ENCODE data around the gene MFSD6L.

MFSD6L gene

GRCh38 chr17:8794636-8795035 lies 4.5 kb downstream of the MFSD6L start:
- peak in 1 of 56 donors; percentile 4 for DNase-seq

- DNase-seq = no peak
Measured at GRCh38 chr17:8793649-8794048, 5.5 kb downstream of the MFSD6L start.

- DNase-seq = no peak
Measured at GRCh38 chr17:8792646-8793045, 6.5 kb downstream of the MFSD6L start.

- DNase-seq = no peak
Measured at GRCh38 chr17:8791910-8792270, 7.3 kb downstream of the MFSD6L start.

- no peak for DNase-seq
Measured at GRCh38 chr17:8791248-8791909, 7.8 kb downstream of the MFSD6L start.

- no peak for DNase-seq
Measured at GRCh38 chr17:8789743-8790142, 9.4 kb downstream of the MFSD6L start.

- no peak for DNase-seq
Measured at GRCh38 chr17:8788998-8789397, 10.2 kb downstream of the MFSD6L start.

- DNase-seq = peak in 39 of 56 donors; percentile 6 to 71 (median 27)
Measured at GRCh38 chr17:8785547-8786413, 13.4 kb downstream of the MFSD6L start.

GRCh38 chr17:8782176-8782575 lies 17.0 kb downstream of the MFSD6L start:
- no peak for DNase-seq

- DNase-seq = no peak
Measured at GRCh38 chr17:8781776-8782175, 17.4 kb downstream of the MFSD6L start.

GRCh38 chr17:8776881-8777280 lies 22.3 kb downstream of the MFSD6L start:
- no peak for DNase-seq

GRCh38 chr17:8776248-8776647 lies 22.9 kb downstream of the MFSD6L start:
- no peak for DNase-seq

- DNase-seq = no peak
Measured at GRCh38 chr17:8766731-8767130, 32.4 kb downstream of the MFSD6L start.

GRCh38 chr17:8762012-8762411 lies 37.2 kb downstream of the MFSD6L start:
- DNase-seq = no peak

- no peak for DNase-seq
Measured at GRCh38 chr17:8758137-8758596, 41.0 kb downstream of the MFSD6L start, which contains the start of gene SPDYE4. Gene SPDYE4 (minus strand): TSS chr17:8758546. CDS start chr17:8758382, 164 bp downstream.

- DNase-seq = no peak
Measured at GRCh38 chr17:8757189-8757588, 42.0 kb downstream of the MFSD6L start.

- no peak for DNase-seq
Measured at GRCh38 chr17:8755590-8756255, 43.4 kb downstream of the MFSD6L start.

- DNase-seq = no peak
Measured at GRCh38 chr17:8754890-8755289, 44.3 kb downstream of the MFSD6L start.

- DNase-seq = no peak
Measured at GRCh38 chr17:8753976-8754440, 45.2 kb downstream of the MFSD6L start.

- DNase-seq = no peak
Measured at GRCh38 chr17:8753136-8753975, 45.8 kb downstream of the MFSD6L start.

GRCh38 chr17:8749616-8750015 lies 49.5 kb downstream of the MFSD6L start:
- no peak for DNase-seq
